ENCODE measurements around the gene LAMA3. TPM values are rescaled to one million over a fixed set of nuclear protein-coding genes. Genes with fewer than 3 reads are reported as not detected.
A peak's percentile ranks its signal among the peaks of the same experiment; 100 is the strongest.

Gene LAMA3
- total RNA-seq, 1 donor from 2014 or later: 3.5 TPM

GRCh38 chr18:23645568-23646175 is 43.6 kb upstream of the LAMA3 start:
- no peak for DNase-seq
- H3K9me3 ChIP-seq (replicated peaks): peaks cover 8% of the 10 kb centered on the region
- peaks cover 32% of the 10 kb centered on the region for H3K4me1 ChIP-seq
- no peak overlapping the region for H3K27ac ChIP-seq (replicated peaks)
- no peak overlapping the region for H3K4me3 ChIP-seq
- no peak for TF ChIP-seq CTCF (IDR thresholded peaks at IDR 0.05; ENCODE audit: borderline replicate concordance)
- no peaks in the 10 kb centered on the region for H3K27me3 ChIP-seq (ENCODE audit: low read depth)
- peaks cover 9% of the 10 kb centered on the region for H3K36me3 ChIP-seq
- intact Hi-C loops (cut with micrococcal nuclease): no loop called here

GRCh38 chr18:23646282-23646681 is 43.0 kb upstream of the LAMA3 start:
- intact Hi-C loops (cut with micrococcal nuclease): no loop called here
- peaks cover 8% of the 10 kb centered on the region for H3K9me3 ChIP-seq (replicated peaks)
- peaks cover 38% of the 10 kb centered on the region for H3K4me1 ChIP-seq
- no peak overlapping the region for H3K27ac ChIP-seq (replicated peaks)
- no peak for TF ChIP-seq CTCF (IDR thresholded peaks at IDR 0.05; ENCODE audit: borderline replicate concordance)
- no peak overlapping the region for H3K4me3 ChIP-seq
- H3K27me3 ChIP-seq (ENCODE audit: low read depth): no peaks in the 10 kb centered on the region
- no peak for DNase-seq
- H3K36me3 ChIP-seq: peaks cover 9% of the 10 kb centered on the region

- DNase-seq: no peak
- Histone ChIP-seq H3K4me1 (peaks cover 47% of the 10 kb centered on the region), H3K4me3 (peak overlapping the region; percentile 4), H3K36me3 (no peaks in the 10 kb centered on the region), H3K9me3 (replicated peaks) (no peaks in the 10 kb centered on the region), H3K27ac (replicated peaks) (peak overlapping the region; percentile 54), H3K27me3 (ENCODE audit: low read depth) (no peaks in the 10 kb centered on the region)
- intact Hi-C loops (cut with micrococcal nuclease): no loop called here
- TF ChIP-seq CTCF (IDR thresholded peaks at IDR 0.05; ENCODE audit: borderline replicate concordance): no peak
Observed at GRCh38 chr18:23648456-23648855, 40.8 kb upstream of the LAMA3 start.

- peaks cover 47% of the 10 kb centered on the region for H3K4me1 ChIP-seq
- H3K4me3 ChIP-seq: peak overlapping the region; percentile 4
- intact Hi-C loops (cut with micrococcal nuclease): no loop called here
- H3K27ac ChIP-seq (replicated peaks): peak overlapping the region; percentile 54
- no peaks in the 10 kb centered on the region for H3K9me3 ChIP-seq (replicated peaks)
- DNase-seq: no peak
- no peaks in the 10 kb centered on the region for H3K27me3 ChIP-seq (ENCODE audit: low read depth)
- no peak for TF ChIP-seq CTCF (IDR thresholded peaks at IDR 0.05; ENCODE audit: borderline replicate concordance)
- no peaks in the 10 kb centered on the region for H3K36me3 ChIP-seq
Observed at GRCh38 chr18:23648940-23649607, 40.2 kb upstream of the LAMA3 start.

- Histone ChIP-seq H3K36me3 (no peaks in the 10 kb centered on the region), H3K9me3 (replicated peaks) (no peaks in the 10 kb centered on the region), H3K27ac (replicated peaks) (peak overlapping the region; percentile 52), H3K4me1 (peaks cover 47% of the 10 kb centered on the region), H3K4me3 (no peak overlapping the region), H3K27me3 (ENCODE audit: low read depth) (no peaks in the 10 kb centered on the region)
- intact Hi-C loops (cut with micrococcal nuclease): no loop called here
- TF ChIP-seq CTCF (IDR thresholded peaks at IDR 0.05; ENCODE audit: borderline replicate concordance): no peak
- no peak for DNase-seq
Observed at GRCh38 chr18:23650968-23651927, 38.0 kb upstream of the LAMA3 start.
